GM06990 (cell line): ENCODE measurements around the gene MTLN.
A peak's percentile ranks its signal among the peaks of the same experiment; 100 is the strongest.
"Not testable (repeated sequence)": the region's sequence is repeated elsewhere in the genome, so short reads cannot be mapped to it uniquely, and the experiment has no call there.

Experiments
- DNase-seq: peaks from one replicate; pipeline ENCODE4 v3.0.0-alpha.2; 2011; ENCODE audit not compliant: insufficient read length; ENCODE audit errors: extremely low read depth
- H3K27me3 ChIP-seq: replicated peaks from 2 replicates; pipeline ENCODE4 v1.6.0; 2011; ENCODE audit warnings: low read length; ENCODE audit not compliant: control insufficient read depth, insufficient read depth
- H3K36me3 ChIP-seq: 2 replicates; pipeline ENCODE4 v1.5.1; 2011; ENCODE audit warnings: low read length; ENCODE audit not compliant: control insufficient read depth, insufficient read depth
- H3K4me3 ChIP-seq: replicated peaks from 2 replicates; pipeline ENCODE4 v1.5.1; 2011; ENCODE audit warnings: low read depth, mild to moderate bottlenecking, control low read depth, low read length
- CTCF ChIP-seq: IDR thresholded peaks from 2 replicates; pipeline ENCODE4 v1.5.1; 2011; ENCODE audit warnings: low read length, control low read depth, mild to moderate bottlenecking, inconsistent platforms; ENCODE audit not compliant: insufficient read depth, poor library complexity, severe bottlenecking

Gene MTLN

GRCh38 chr2:110215091-110215490, 2.7 kb upstream of the MTLN start:
- no peak for TF ChIP-seq CTCF
- no peaks in the 10 kb centered on the region; the same call in 1 of the 2 replicates for H3K27me3 ChIP-seq

GRCh38 chr2:110213522-110213921, 1.2 kb upstream of the MTLN start:
- not testable (repeated sequence) for DNase-seq, H3K27me3 ChIP-seq, H3K4me3 ChIP-seq, H3K36me3 ChIP-seq

More at GRCh38 chr2:110215091-110215490, 2.7 kb upstream of the MTLN start:
- H3K36me3 ChIP-seq: no peaks in the 10 kb centered on the region
- no peak for DNase-seq
- no peak overlapping the region for H3K4me3 ChIP-seq

GRCh38 chr2:110205660-110206455, 6.5 kb downstream of the MTLN start:
- Histone ChIP-seq H3K27me3 (no peaks in the 10 kb centered on the region), H3K4me3 (no peak overlapping the region), H3K36me3 (no peaks in the 10 kb centered on the region; the same call in 1 of the 2 replicates)
- TF ChIP-seq CTCF: no peak
- no peak for DNase-seq

GRCh38 chr2:110204408-110205385, 7.7 kb downstream of the MTLN start, which contains the start of gene NPHP1:
NPHP1 (minus strand) TSS chr2:110205013; CDS start chr2:110204968, 45 bp downstream.
- no peaks in the 10 kb centered on the region for H3K27me3 ChIP-seq
- TF ChIP-seq CTCF: no peak
- no peaks in the 10 kb centered on the region; the same call in 1 of the 2 replicates for H3K36me3 ChIP-seq
- peak; percentile 85 for DNase-seq
- peak within 1 kb of the TSS; percentile 74 for H3K4me3 ChIP-seq

- no peak for TF ChIP-seq CTCF
- H3K36me3 ChIP-seq: no peaks in the 10 kb centered on the region
- H3K27me3 ChIP-seq: no peaks in the 10 kb centered on the region
- no peak for DNase-seq
- H3K4me3 ChIP-seq: no peak overlapping the region
Measured at GRCh38 chr2:110198016-110198415, 14.3 kb downstream of the MTLN start.

- DNase-seq: no peak
- Histone ChIP-seq H3K4me3 (no peak overlapping the region), H3K36me3 (no peaks in the 10 kb centered on the region), H3K27me3 (no peaks in the 10 kb centered on the region)
- no peak for TF ChIP-seq CTCF
Measured at GRCh38 chr2:110197452-110197851, 14.9 kb downstream of the MTLN start.

- not testable (repeated sequence) for H3K4me3 ChIP-seq, H3K27me3 ChIP-seq, H3K36me3 ChIP-seq, DNase-seq
Measured at GRCh38 chr2:110190169-110190568, 22.2 kb downstream of the MTLN start.
